Measurements from ENCODE around the gene MFSD12.

MFSD12 gene

DNA sequence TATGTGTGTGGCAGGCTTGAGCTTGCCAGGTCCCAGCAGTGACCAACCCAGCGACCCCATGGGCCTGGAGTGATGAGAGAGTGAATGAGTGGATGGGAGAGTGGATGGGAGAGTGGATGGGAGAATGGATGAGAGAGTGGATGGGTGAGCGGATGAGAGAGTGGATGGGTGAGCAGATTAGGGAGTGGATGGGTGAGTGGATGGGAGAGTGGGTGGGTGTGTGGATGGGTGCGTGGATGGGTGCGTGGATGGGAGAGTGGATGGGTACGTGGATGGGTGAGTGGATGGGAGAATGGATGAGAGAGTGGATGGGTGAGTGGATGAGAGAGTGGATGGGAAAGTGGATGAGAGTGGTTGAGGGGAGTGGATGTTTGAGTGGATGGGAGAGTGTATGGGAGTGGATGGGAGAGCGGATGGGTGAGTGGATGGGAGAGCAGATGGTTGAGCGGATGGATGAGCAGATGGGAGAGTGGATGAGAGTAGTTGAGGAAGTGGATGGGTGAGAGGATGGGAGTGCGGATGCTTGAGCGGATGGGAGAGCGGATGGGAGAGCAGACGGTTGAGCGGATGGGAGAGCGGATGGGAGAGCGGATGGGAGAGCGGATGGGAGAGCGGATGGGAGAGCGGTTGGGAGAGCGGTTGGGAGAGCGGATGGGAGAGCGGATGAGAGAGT, 28.7 kb downstream of the MFSD12 start:
- no peak for DNase-seq (ENCODE audit: low read depth, low spot score)
- H3K4me3 ChIP-seq (ENCODE audit: low read length): no peak overlapping the region

GRCh38 chr19:3528080-3528479, 29.3 kb downstream of the MFSD12 start:
- no peak overlapping the region for H3K4me3 ChIP-seq (ENCODE audit: low read length)
- DNase-seq (ENCODE audit: low read depth, low spot score): no peak

DNA sequence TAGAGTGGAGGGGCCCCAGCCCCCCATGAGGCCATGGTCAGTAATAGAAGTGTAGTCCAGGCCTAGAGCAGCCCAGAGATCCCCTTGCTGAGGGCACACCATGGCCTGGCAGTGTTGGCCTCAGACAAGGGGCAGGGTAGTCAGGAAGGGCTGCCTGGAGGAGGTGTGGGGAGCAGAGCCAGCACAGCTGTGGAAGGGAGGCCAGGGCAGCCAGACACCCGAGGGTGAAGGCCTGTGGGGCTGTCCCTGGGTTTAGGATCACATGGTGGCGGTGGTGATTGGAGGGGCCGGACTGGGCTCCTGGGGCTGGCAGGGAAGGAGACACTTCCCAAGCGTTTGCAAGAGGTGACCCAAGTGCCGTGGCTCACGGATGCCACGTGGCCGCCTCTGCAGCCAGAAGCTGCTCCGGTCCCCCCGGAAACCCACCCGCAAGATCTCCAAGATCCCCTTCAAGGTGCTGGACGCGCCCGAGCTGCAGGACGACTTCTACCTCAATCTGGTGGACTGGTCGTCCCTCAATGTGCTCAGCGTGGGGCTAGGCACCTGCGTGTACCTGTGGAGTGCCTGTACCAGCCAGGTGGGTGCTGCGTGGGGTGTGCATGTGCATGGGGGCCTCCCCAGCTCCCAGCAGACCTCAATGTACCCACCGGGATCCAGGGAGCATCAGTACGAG, 30.0 kb downstream of the MFSD12 start:
- DNase-seq (ENCODE audit: low read depth, low spot score): no peak
- no peak overlapping the region for H3K4me3 ChIP-seq (ENCODE audit: low read length)

GRCh38 chr19:3526507-3527237, 30.7 kb downstream of the MFSD12 start:
- H3K4me3 ChIP-seq (ENCODE audit: low read length): no peak overlapping the region
- no peak for DNase-seq (ENCODE audit: low read depth, low spot score)

DNA sequence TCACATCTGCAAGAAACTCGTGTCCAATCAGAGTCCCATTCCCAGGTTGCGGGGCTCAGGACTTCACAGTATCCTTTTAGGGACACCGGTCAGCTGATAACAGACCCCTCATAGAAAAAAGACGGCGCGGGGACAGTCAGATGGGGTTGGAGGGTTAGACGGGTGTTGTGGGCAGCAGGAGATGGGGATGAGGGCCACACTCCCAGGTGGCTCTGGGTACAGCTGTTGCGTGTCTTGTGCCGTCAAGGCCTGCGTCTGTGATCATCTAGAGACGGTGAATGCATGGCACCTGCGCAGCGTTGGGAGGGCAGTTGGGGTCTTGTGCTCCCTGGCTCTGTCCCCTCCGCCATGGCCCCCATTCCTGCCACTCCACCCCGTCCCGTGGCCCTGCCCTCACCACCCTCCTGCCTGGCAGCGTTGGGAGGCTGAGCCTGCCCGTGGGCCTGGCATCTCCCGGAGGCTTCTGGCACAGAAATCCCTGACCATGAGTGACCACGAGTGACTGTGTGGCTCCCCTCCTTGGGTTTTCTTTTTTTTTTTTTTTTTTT, 32.4 kb downstream of the MFSD12 start:
- H3K4me3 ChIP-seq (ENCODE audit: low read length): no peak overlapping the region
- DNase-seq (ENCODE audit: low read depth, low spot score): no peak

DNA sequence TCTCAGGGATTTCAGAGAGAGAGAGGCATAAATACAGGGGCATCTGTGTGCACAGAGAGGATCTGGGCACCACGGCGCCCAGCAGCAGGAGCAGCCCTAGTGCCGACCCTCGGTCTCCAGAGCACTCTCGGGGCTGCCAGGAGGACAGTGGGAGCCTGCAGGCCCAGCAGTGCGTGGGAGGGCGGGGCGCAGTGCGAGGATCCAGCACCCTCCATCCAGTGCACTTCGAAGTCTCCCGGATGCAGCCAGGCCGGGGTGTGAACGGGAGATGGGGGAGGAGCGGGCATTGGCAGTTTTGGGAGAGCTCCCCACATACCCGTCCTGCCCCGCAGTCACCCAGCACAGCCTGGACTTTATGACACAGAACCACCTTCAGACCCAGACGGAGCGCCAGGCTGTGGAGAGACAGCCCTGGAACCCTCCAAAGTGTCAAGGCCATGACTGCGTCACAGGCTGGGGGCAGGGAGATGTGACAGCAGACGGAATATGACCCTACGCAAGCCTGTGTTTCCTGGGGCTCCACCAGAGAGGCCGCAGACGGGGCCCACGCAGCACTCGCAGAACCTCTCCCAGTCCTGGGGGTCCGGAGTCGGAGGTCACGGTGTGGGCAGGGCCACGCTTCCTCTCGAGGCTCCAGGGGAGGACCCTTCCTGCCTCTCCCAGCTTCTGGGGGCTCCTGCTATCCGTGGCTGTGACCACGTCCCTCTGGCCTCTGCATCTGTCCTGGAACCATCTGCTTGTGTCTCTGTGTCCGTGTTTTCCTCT, 33.1 kb downstream of the MFSD12 start:
- H3K4me3 ChIP-seq (ENCODE audit: low read length): no peak overlapping the region
- no peak for DNase-seq (ENCODE audit: low read depth, low spot score)

- no peak overlapping the region for H3K4me3 ChIP-seq (ENCODE audit: low read length)
- no peak for DNase-seq (ENCODE audit: low read depth, low spot score)
Measured at GRCh38 chr19:3523361-3524077, 33.9 kb downstream of the MFSD12 start.

- no peak for DNase-seq (ENCODE audit: low read depth, low spot score)
- H3K4me3 ChIP-seq (ENCODE audit: low read length): no peak overlapping the region
Measured at GRCh38 chr19:3522421-3523360, 34.7 kb downstream of the MFSD12 start.

- H3K4me3 ChIP-seq (ENCODE audit: low read length): no peak overlapping the region
- no peak for DNase-seq (ENCODE audit: low read depth, low spot score)
Measured at GRCh38 chr19:3521104-3521445, 36.3 kb downstream of the MFSD12 start.

DNA sequence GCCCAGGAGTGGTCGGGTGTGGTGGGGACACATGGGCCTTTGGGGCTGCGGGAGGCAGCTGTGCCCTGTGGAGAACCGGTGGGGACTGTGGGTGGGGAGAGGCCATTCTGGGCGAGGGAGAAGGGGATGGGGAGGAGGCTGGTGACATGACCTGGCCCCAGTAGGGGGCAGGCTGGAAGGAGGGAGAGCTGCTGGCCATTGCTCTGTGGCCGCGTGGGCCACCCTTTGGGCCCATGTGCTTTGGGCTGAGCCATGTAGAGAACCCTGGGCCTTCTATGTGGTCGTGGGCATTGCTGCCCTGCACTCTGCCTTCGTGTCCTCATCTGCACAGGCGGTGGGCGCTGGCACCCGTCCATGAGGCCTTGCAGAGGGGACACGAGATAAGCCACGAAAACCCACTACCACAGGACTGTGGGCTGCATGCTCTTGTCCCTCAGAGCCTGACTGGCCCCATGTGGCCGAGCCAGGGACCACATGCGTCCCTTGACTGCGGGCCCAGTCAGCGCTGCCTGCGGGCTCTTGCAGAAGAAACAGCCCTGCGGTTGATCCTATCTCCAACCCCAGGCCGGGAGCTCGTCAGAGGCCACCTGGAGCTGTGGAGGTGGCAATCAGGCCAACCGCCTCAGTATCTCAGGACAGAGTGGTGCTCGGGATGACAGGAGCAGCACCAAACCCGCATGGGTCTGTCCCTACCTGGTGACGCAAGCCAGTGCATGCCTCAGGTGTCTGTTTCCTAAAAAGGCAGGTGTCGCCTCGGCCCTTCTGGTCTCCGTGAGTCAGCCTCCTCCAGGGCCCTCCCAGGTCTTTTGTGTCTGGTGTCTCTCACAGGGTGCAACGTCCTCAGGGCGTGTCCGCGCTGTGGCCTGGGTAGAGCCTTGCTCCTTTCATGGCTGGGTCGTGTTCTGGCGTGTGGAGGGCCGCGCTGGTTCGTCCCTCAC, 37.0 kb downstream of the MFSD12 start:
- DNase-seq (ENCODE audit: low read depth, low spot score): no peak
- H3K4me3 ChIP-seq (ENCODE audit: low read length): no peak overlapping the region

- no peak for DNase-seq (ENCODE audit: low read depth, low spot score)
- no peak overlapping the region for H3K4me3 ChIP-seq (ENCODE audit: low read length)
Measured at GRCh38 chr19:3519126-3519525, 38.3 kb downstream of the MFSD12 start.

GRCh38 chr19:3518659-3519058, 38.7 kb downstream of the MFSD12 start:
- no peak for DNase-seq (ENCODE audit: low read depth, low spot score)
- H3K4me3 ChIP-seq (ENCODE audit: low read length): no peak overlapping the region

DNA sequence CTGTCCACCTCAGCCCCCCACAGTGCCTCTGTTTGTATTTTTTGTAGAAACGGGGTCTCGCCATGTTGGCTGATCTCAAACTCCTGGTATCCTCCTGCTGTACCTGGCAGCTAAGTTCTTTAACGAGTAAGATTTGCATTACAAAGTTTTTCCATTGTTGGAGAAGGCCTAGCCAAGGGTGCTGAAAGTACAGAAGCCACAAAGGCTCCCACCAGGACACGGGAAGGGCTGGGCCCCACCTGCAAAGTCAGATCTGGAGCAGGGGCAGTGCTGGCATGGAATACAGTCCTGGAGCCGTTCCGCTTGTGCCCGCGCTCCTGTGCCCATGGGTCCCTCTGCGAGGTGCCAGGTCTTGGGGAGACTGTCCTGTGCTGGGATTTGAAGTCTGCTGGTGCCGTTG, 39.1 kb downstream of the MFSD12 start:
- no peak overlapping the region for H3K4me3 ChIP-seq (ENCODE audit: low read length)
- DNase-seq (ENCODE audit: low read depth, low spot score): no peak

GRCh38 chr19:3517638-3518037, 39.7 kb downstream of the MFSD12 start:
- H3K4me3 ChIP-seq (ENCODE audit: low read length): no peak overlapping the region
- DNase-seq (ENCODE audit: low read depth, low spot score): no peak

DNA sequence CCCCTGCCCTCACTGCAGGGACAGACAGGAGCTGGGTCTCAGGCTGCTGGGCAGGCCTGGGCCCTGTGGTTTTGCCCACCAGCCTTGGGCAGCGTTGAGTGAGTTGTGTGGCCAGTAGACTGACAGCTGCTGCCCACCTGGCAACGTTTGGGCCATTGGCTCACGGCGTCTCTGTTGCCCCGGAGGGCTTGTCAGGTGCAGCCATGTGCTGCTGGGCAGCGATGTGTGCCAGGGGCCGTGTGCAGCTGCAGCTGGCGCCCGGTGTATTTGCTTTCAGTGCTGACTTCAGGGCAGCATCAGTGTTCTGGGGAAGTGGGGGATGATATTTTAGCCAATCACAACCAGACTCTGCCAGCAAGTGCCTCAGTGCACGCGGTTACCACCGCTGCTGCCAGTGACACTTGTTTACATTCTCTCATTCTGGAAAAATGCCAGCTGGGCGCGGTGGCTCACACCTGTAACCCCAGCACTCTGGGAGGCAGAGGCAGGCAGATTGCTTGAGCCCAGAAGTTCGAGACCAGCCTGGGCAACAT, 40.6 kb downstream of the MFSD12 start:
- peak; percentile 61 for DNase-seq (ENCODE audit: low read depth, low spot score)

GRCh38 chr19:3515891-3516422, 41.4 kb downstream of the MFSD12 start:
- no peak overlapping the region for H3K4me3 ChIP-seq (ENCODE audit: low read length)
- no peak for DNase-seq (ENCODE audit: low read depth, low spot score)

More for the DNA sequence above, 40.6 kb downstream of the MFSD12 start:
- H3K4me3 ChIP-seq (ENCODE audit: low read length): no peak overlapping the region

All from Jurkat, Clone E6-1 (cell line).